Mononuclear cell (primary cell): ENCODE results near the gene CALU. TPM values are rescaled to one million over a fixed set of nuclear protein-coding genes. Genes with fewer than 3 reads are reported as not detected.

Source experiments
- H3K27me3 ChIP-seq: 2 replicates; pipeline ENCODE4 v1.6.0; 2011; ENCODE audit warnings: low read length, control low read depth; ENCODE audit not compliant: insufficient read depth
- H3K4me1 ChIP-seq: 2 replicates; pipeline ENCODE4 v1.5.1; 2011; ENCODE audit warnings: mild to moderate bottlenecking, low read length, control low read depth; ENCODE audit not compliant: insufficient read depth
- H3K4me3 ChIP-seq: 2 replicates; pipeline ENCODE4 v1.5.1; 2011; ENCODE audit warnings: mild to moderate bottlenecking, low read length, moderate library complexity
- H3K9me3 ChIP-seq: 2 replicates; pipeline ENCODE4 v1.5.1; 2011; ENCODE audit warnings: low read depth, mild to moderate bottlenecking, control low read depth, low read length
- total RNA-seq: library from RNA; depleted of rRNA; stranded (reverse); fragments of >200 nt; gene quantifications from one replicate; pipeline ENCODE4 v1.2.3, GENCODE V29; 2012

Gene CALU
- total RNA-seq, 1 donor = 39.9 TPM

DNA sequence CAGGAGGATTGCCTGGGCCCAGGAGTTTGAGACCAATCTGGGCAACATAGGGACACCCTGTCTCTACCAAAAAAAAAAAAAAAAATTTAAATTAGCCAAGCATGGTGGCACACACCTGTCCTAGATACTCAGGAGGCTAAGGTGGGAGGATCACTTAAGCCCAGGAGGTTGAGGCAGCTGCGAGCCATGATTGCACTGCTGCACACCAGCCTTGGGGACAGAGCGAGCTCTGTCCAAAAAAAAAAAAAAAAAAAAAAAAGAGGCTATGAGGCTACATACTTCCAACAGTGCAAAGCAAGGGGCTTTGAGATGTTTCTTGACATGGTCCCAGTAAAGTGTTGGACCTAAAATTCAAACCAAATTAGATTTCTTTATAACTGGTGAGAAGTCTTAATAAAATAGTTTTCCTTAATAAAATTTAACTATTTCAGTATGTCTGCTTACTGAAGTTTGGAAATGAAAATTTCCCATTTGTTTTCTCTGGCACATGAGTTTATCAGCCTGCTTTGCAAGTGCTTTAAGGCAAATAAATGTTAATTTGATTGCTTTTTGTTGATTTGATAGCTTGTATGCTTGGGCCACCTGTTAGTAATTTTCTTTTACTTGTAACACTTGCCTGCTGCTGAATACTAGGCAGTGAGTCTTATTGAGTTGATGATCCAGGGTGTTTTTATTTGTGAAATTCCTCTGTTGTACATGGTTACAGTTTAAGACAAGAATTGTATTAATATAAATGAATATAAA is 16.1 kb downstream of the CALU start:
- no peaks in the 10 kb centered on the region for H3K4me1 ChIP-seq
- H3K9me3 ChIP-seq = no peaks in the 10 kb centered on the region
- H3K4me3 ChIP-seq = no peak overlapping the region
- H3K27me3 ChIP-seq = no peaks in the 10 kb centered on the region

- Histone ChIP-seq H3K9me3 (no peaks in the 10 kb centered on the region), H3K4me3 (no peak overlapping the region), H3K27me3 (no peaks in the 10 kb centered on the region), H3K4me1 (no peaks in the 10 kb centered on the region)
Measured at GRCh38 chr7:128755819-128756476, 16.8 kb downstream of the CALU start.

DNA sequence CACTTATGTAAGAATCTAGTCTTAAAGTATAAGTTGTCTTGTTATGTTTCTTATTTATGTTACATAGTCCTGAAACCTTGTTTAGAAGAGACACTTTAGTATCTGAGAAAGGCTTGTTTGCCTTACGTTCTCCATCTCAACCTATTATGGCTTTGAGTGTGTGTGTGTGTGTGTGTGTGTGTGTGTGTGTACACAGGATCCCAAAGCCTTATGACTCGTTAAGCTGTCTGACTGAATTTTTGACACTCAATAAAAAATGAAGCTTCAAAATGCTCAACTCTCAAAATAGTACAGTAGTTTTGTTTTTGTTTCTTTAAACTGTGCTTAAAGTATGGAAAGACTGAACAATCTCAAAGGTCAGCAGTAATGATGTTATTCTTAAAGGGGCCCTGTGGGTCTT is 18.0 kb downstream of the CALU start:
- no peaks in the 10 kb centered on the region for H3K4me1 ChIP-seq
- H3K9me3 ChIP-seq = no peaks in the 10 kb centered on the region
- H3K27me3 ChIP-seq = no peaks in the 10 kb centered on the region
- no peak overlapping the region for H3K4me3 ChIP-seq

DNA sequence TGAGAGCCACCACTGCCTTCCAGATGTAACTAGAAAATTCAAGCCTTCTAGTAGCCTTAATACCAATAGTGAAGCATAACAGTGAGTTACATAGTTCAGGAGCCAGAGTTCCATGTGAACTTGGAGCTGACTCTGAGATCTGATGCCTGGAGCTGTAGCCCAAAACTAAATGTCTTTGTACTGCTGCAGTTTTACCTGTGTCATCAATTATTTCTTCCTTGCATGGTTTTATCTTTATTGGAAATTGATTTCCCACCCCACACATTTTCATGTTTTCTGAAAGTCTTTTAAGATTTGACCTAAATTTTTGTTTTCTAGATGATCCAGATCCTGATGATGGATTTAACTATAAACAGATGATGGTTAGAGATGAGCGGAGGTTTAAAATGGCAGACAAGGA is 19.4 kb downstream of the CALU start:
- Histone ChIP-seq H3K9me3 (no peaks in the 10 kb centered on the region), H3K4me1 (no peaks in the 10 kb centered on the region), H3K27me3 (no peaks in the 10 kb centered on the region), H3K4me3 (no peak overlapping the region)

GRCh38 chr7:128759242-128759641 is 20.1 kb downstream of the CALU start:
- Histone ChIP-seq H3K27me3 (no peaks in the 10 kb centered on the region), H3K9me3 (no peaks in the 10 kb centered on the region), H3K4me3 (no peak overlapping the region), H3K4me1 (no peaks in the 10 kb centered on the region)

GRCh38 chr7:128763541-128763940 is 24.4 kb downstream of the CALU start:
- no peaks in the 10 kb centered on the region for H3K9me3 ChIP-seq
- no peaks in the 10 kb centered on the region for H3K27me3 ChIP-seq
- no peak overlapping the region for H3K4me3 ChIP-seq
- no peaks in the 10 kb centered on the region for H3K4me1 ChIP-seq

DNA sequence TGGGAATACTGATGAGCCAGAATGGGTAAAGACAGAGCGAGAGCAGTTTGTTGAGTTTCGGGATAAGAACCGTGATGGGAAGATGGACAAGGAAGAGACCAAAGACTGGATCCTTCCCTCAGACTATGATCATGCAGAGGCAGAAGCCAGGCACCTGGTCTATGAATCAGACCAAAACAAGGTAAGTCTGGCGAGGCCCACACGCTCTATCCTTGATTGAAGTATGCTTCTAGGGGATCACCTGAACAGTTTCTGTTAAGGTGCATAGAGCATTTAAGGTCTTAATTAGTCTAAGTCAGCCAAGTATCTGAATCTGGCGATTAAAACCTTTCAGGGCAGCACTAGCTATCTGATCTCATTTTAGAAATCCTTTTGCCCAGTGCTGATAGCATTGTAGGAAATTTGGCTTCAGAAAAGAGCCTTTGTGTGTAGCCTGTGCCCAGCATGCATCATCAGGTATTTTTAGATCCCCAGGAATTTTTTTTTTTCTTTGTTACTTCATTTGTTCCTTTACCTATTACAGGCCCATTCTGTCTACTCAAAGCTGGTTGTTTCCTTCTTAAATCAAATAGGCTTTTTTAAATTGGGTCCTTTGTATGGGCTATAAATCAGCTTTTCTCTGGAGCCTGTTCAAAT is 28.4 kb downstream of the CALU start:
- H3K4me3 ChIP-seq = no peak overlapping the region
- H3K4me1 ChIP-seq = no peaks in the 10 kb centered on the region
- no peaks in the 10 kb centered on the region for H3K9me3 ChIP-seq
- no peaks in the 10 kb centered on the region for H3K27me3 ChIP-seq

- H3K9me3 ChIP-seq = no peaks in the 10 kb centered on the region
- H3K27me3 ChIP-seq = no peaks in the 10 kb centered on the region
- H3K4me1 ChIP-seq = no peaks in the 10 kb centered on the region
- no peak overlapping the region for H3K4me3 ChIP-seq
Measured at GRCh38 chr7:128770233-128770632, 31.1 kb downstream of the CALU start.

DNA sequence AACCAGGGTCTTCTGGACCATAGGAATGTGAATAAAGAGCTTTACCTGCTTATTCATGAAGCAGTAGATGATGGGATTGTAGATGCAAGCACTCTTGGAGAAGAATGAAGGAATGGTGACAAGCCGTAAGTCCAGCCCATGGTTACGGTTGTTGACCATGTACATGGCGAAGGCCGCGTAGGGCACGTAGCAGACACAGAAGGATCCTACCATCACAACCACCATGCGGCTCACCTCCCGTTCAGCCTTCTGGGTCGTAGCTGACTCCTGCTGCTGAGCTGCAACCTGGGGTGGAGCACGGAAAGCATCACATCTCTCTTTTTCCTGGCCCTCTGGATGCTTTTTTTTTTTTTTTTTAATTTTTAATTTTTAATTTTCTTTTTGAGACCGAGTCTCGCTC is 34.4 kb downstream of the CALU start:
- Histone ChIP-seq H3K9me3 (peaks cover 5% of the 10 kb centered on the region), H3K27me3 (no peaks in the 10 kb centered on the region), H3K4me3 (no peak overlapping the region), H3K4me1 (no peaks in the 10 kb centered on the region)

DNA sequence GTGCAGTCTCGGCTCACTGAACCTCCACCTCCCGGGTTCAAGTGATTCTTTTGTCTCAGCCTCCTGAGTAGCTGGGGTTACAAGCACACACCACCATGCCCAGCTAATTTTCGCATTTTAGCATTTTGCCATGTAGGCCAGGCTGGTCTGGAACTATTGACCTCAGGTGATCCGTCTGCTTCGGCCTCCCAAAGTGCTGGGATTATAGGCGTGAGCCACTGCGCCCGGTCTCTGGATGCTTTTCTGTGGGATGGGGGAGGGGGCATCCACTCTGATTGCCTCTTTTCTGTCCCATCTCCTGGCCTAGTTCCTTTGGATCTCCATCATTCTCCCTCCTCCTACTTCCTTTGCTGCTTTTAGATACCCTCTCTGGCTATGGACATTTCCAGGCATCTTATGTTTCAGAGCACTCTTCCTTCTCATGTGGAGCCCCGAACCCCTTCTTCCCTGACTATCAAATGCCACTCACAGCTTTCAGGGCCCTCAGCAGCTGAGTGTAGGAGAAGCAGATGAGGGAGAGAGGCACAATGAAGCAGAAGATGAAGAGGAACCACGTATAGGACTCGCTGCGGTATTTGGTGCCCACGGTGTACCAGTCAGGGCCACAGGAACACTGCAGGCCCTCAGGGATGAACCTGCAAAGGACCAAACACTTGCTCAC is 35.0 kb downstream of the CALU start:
- Histone ChIP-seq H3K9me3 (peaks cover 5% of the 10 kb centered on the region), H3K4me3 (no peak overlapping the region), H3K27me3 (no peaks in the 10 kb centered on the region), H3K4me1 (no peaks in the 10 kb centered on the region)

DNA sequence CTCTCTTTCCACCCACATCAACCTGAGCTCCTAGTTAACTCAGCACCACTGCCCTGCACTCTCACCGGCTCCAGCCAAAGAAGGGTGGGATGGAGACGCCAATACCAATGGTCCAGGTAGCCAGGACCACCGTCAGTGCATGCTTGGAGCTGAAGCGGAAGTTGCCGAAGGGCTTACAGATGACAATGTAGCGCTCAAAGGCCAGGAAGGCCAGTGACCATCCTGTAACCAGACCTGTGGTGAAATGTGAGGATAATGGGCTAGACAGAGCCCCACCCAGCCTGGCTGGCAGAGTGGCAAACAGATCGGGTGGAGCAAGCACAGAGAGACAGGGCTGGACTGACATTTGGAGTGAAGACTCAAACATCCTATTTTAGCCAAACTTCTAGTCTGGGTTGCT is 35.8 kb downstream of the CALU start:
- Histone ChIP-seq H3K4me1 (no peaks in the 10 kb centered on the region), H3K27me3 (no peaks in the 10 kb centered on the region), H3K4me3 (no peak overlapping the region), H3K9me3 (peaks cover 5% of the 10 kb centered on the region)

DNA sequence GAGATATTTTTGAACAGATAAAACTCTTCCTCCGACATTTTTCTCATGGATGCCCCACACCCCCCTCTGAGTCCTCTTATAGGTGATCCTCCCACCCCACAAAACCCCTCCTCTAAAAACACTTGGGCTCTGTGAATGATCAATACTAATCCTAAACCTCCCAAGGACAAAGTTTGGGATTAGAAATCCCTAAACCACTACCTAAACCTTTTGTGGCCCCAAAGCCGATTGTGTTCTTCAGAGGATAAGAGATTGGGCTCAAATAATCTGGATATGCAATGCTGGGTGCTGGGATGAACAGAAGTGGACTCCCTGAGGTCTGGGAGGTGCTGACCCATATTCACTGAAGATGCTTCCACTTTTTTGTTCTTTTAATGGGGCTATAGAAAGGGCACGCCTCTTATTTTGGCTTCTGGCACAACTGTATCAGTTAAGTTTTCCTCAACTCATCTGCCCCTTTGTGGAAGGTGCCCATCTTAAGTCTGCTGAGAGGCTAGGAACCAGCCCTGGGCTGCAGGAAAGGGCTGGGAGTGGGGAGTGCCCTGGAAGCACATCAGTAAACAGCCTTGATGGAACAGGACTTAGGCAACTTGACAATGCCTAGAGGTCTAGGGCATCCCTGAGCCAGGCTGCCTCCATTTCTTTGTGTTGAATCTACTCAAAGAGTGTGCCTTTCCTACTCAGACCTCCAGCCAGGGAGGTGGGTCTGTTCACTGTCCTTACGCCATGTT is 36.8 kb downstream of the CALU start, which contains the start of gene OPN1SW:
OPN1SW (minus strand) TSS at position 51 of the 731 bp plus-strand sequence; CDS start at position 38, 13 bp downstream.
- Histone ChIP-seq H3K4me1 (no peaks in the 10 kb centered on the region), H3K27me3 (no peaks in the 10 kb centered on the region), H3K4me3 (no peak within 1 kb of the TSS), H3K9me3 (peaks cover 5% of the 10 kb centered on the region)

DNA sequence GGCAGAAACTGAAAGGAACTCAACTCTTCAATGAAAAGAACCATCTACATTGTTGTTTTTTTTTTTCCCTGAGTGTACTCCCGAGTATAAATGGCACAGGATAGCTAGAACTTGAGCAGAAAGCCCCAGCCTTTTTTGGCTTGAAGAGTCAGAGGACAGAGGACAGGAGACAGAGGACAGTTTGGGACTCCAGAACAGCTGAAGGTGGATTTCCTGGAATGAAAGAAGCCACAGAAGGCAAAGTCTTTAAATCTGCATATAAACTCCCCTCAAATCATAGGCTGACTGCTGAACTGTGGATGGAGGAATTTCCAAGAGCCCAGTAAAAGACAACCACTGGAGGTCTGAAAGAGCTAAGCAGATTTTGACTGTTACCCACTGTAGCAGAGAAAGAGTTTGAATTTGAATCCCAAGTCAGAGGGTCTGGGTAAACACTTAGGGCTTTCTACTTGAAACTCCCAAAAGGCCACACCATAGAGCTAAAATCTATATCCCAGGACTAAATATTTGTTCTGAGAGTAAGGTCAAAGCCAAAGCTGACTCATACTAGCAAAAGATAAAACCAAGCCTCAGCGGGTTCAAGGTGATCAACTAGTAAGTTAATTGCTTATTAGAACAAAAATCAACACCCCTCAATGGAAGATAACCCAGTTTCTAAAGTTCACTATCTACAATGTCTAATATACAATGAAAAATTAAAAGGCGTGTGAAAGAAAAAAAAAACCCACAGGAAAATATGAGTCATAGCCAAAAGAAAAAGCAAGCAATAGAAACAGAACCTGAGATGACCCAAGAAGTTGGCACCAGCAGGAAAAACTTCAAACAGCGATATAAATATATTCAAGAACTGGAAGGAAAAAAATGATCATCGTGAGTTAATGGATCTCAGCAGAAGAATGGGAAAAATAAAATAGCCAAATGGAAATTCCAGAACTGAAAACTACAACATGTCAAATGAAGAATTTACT is 38.3 kb downstream of the CALU start:
- Histone ChIP-seq H3K4me3 (no peak overlapping the region), H3K27me3 (no peaks in the 10 kb centered on the region), H3K9me3 (peaks cover 5% of the 10 kb centered on the region), H3K4me1 (no peaks in the 10 kb centered on the region)

GRCh38 chr7:128778946-128779345 is 39.8 kb downstream of the CALU start:
- Histone ChIP-seq H3K9me3 (peaks cover 5% of the 10 kb centered on the region), H3K27me3 (no peaks in the 10 kb centered on the region), H3K4me3 (no peak overlapping the region), H3K4me1 (no peaks in the 10 kb centered on the region)
